BE2C (cell line): Measurements from ENCODE around the gene NRP1.

Experiments used
- DNase-seq: peaks from one replicate; pipeline ENCODE4 v3.0.0-alpha.2; 2020
- H3K27me3 ChIP-seq: fragments of 250-450 bp; sonication (Bioruptor Pico); 2 replicates; pipeline ENCODE4 v1.5.1; 2020; ENCODE audit warnings: mild to moderate bottlenecking
- H3K36me3 ChIP-seq: fragments of 250-450 bp; sonication (Bioruptor Pico); 2 replicates; pipeline ENCODE4 v1.5.1; 2020; ENCODE audit warnings: mild to moderate bottlenecking
- H3K4me1 ChIP-seq: fragments of 250-450 bp; sonication (Bioruptor Pico); 2 replicates; pipeline ENCODE4 v1.5.1; 2020
- H3K4me3 ChIP-seq: 2 replicates; pipeline ENCODE4 v1.5.1; 2011; ENCODE audit warnings: low read depth, low read length
- H3K9me3 ChIP-seq: fragments of 250-450 bp; sonication (Bioruptor Pico); 2 replicates; pipeline ENCODE4 v1.5.1; 2020
- TF ChIP-seq, protein P1 (sequence below): IDR thresholded peaks from 2 replicates; pipeline ENCODE4 v1.5.1; 2012; ENCODE audit warnings: mild to moderate bottlenecking, low read depth, low read length

The NRP1 gene

DNA sequence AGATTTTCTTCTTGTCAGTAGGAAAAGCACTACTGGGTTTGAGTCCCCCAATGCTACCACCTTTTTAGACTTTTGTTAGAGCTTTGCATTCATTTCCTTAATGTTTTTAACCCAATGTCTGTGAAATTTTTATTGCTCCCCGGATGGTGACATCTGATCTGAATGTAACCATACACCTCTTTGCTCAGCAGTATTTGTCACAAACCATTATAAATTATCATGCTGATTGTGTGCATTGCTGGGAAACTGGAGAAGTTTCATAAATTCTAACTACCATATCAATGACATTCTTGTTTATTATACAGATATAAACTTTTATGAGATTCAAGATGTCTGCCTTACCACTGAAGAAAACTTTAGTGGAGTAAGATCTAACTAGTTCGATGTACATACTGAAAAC is 8.5 kb downstream of the NRP1 start:
- Histone ChIP-seq H3K9me3 (no peaks in the 10 kb centered on the region), H3K4me1 (peaks cover 11% of the 10 kb centered on the region), H3K4me3 (no peak overlapping the region), H3K27me3 (no peaks in the 10 kb centered on the region), H3K36me3 (peaks cover 61% of the 10 kb centered on the region)
- TF ChIP-seq, protein P1, sequence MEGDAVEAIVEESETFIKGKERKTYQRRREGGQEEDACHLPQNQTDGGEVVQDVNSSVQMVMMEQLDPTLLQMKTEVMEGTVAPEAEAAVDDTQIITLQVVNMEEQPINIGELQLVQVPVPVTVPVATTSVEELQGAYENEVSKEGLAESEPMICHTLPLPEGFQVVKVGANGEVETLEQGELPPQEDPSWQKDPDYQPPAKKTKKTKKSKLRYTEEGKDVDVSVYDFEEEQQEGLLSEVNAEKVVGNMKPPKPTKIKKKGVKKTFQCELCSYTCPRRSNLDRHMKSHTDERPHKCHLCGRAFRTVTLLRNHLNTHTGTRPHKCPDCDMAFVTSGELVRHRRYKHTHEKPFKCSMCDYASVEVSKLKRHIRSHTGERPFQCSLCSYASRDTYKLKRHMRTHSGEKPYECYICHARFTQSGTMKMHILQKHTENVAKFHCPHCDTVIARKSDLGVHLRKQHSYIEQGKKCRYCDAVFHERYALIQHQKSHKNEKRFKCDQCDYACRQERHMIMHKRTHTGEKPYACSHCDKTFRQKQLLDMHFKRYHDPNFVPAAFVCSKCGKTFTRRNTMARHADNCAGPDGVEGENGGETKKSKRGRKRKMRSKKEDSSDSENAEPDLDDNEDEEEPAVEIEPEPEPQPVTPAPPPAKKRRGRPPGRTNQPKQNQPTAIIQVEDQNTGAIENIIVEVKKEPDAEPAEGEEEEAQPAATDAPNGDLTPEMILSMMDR = no peak
- DNase-seq = no peak

DNA sequence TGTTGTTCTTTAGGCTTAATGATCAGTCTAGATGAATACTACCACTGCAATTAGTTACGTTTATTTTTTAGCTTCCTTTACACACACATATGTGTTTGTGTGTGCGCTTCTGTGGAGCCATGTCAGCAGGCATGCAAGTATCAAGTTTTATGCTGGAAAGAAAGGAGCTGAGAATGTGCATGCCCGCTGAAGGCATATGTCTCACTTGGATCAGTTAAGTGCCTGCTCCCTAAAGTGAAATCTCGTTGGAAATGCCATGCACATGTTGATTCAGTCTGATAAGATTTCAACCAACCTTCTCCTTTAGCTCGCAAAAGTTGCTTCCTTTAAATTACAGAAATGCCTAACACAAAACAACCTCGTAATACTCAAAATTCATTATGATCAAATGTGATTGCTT is 10.7 kb downstream of the NRP1 start:
- Histone ChIP-seq H3K36me3 (peaks cover 50% of the 10 kb centered on the region), H3K9me3 (no peaks in the 10 kb centered on the region), H3K27me3 (no peaks in the 10 kb centered on the region), H3K4me3 (no peak overlapping the region), H3K4me1 (peaks cover 11% of the 10 kb centered on the region)
- DNase-seq = no peak
- TF ChIP-seq, protein P1 = no peak

DNA sequence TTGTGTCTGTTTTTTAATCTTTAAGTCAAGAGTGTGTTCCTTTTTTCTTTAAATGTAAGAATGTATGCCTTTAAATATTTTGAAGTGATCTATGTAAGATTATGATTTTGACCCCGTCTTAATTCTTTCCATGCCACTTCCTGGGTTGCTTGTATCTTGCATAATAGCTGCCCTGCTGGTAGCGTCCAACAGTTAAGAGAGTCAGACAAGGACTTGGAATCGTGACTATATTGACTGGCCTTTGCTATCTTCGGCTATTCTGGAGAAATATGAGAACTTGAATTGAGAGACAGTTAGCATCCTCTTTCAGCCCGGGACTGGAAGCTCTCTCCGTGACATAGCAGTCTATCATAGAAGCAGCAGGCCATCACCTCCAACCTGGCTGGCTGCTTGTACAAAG is 13.0 kb downstream of the NRP1 start:
- no peaks in the 10 kb centered on the region for H3K27me3 ChIP-seq
- TF ChIP-seq, protein P1 = no peak
- H3K36me3 ChIP-seq = peaks cover 53% of the 10 kb centered on the region
- H3K4me3 ChIP-seq = no peak overlapping the region
- H3K4me1 ChIP-seq = peaks cover 8% of the 10 kb centered on the region
- DNase-seq = no peak
- no peaks in the 10 kb centered on the region for H3K9me3 ChIP-seq

DNA sequence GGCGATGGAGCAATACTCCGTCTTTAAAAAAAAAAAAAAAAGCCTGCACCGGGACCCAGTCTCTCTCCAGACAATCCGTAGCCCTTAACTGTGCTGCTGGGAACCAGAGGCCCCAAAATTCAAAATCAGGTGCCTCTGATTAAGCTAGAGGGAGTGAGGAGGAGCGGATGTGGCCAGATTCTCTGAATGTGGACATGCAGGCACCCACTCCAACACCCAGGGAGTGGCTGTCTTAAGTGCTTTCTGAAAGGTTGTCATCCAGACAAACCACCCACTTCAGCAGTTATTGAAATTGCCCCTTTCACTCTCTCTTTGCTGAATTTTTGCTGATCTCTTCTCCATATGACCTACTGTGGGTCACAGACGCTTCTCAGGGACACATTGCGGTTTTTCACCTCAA is 14.2 kb downstream of the NRP1 start:
- TF ChIP-seq, protein P1 = no peak
- no peak overlapping the region for H3K4me3 ChIP-seq
- no peaks in the 10 kb centered on the region for H3K27me3 ChIP-seq
- H3K4me1 ChIP-seq = no peaks in the 10 kb centered on the region; the same call in none of the 2 replicates
- H3K36me3 ChIP-seq = peaks cover 49% of the 10 kb centered on the region
- H3K9me3 ChIP-seq = no peaks in the 10 kb centered on the region
- DNase-seq = no peak

DNA sequence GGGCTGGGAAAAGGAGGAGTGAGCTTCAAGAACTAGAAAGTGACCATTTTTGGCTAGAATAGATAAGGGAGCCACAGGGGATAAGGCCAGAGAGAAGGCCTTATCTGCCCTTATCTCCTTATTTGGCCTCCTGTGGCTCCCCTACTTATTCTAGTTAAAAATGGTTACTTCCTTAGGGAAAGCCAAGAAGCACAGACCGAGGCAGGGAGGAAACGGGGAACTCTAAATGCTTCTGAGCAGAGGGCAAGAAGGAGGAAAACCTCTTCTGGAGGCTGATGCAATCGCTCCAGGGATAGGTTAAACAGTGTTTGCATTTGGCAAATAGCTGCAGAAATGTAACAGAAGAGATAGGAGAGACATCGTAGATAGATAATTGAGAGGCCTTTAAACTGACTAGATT is 18.6 kb downstream of the NRP1 start:
- DNase-seq = no peak
- Histone ChIP-seq H3K36me3 (peaks cover 39% of the 10 kb centered on the region), H3K9me3 (no peaks in the 10 kb centered on the region), H3K4me1 (no peaks in the 10 kb centered on the region; the same call in none of the 2 replicates), H3K27me3 (no peaks in the 10 kb centered on the region), H3K4me3 (no peak overlapping the region)
- TF ChIP-seq, protein P1 = no peak

DNA sequence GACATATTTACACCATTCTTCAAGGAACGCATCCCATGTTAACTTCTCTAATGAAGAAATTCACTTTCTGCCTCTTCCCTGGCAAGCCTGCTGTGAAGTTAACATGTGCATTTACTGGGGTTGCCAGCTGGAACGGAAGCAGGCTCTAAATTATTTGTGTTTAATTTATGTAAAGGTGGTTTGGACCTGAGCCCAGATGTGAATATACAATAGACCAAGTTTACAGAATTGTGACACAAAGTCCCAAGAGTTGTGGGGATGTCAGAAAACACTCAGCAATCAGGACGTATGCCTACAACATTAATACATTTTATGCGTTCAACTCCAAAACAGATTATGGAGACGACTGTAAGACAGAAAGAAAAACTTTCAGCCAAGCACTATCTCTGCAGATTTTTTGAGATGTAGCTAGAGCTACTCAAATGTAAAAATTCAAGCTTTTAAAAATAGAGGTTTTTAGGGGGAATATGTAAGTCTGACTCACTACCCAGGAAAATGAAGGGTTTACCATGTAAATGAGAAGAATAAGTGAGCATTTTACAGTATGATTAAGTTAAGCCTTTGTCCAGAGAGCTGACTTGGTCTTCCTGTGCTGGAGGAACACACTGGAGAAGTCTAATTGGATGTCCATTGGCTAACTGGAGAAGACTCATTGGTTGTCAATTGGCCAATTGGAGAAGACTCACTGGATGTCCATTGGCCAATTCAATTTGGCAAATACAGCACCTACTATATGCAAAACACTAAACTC is 19.5 kb downstream of the NRP1 start:
- no peaks in the 10 kb centered on the region for H3K9me3 ChIP-seq
- H3K36me3 ChIP-seq = peaks cover 37% of the 10 kb centered on the region
- H3K4me3 ChIP-seq = no peak overlapping the region
- H3K4me1 ChIP-seq = no peaks in the 10 kb centered on the region; the same call in none of the 2 replicates
- H3K27me3 ChIP-seq = no peaks in the 10 kb centered on the region
- TF ChIP-seq, protein P1 = no peak
- DNase-seq = no peak
